Medulla oblongata (tissue), 1 donor: ENCODE data around the gene PTPRD.

ENCODE experiments used
- DNase-seq: peaks from one replicate; pipeline ENCODE4 v3.0.0-alpha.2; 2015; ENCODE audit errors: extremely low spot score

The PTPRD gene

DNA sequence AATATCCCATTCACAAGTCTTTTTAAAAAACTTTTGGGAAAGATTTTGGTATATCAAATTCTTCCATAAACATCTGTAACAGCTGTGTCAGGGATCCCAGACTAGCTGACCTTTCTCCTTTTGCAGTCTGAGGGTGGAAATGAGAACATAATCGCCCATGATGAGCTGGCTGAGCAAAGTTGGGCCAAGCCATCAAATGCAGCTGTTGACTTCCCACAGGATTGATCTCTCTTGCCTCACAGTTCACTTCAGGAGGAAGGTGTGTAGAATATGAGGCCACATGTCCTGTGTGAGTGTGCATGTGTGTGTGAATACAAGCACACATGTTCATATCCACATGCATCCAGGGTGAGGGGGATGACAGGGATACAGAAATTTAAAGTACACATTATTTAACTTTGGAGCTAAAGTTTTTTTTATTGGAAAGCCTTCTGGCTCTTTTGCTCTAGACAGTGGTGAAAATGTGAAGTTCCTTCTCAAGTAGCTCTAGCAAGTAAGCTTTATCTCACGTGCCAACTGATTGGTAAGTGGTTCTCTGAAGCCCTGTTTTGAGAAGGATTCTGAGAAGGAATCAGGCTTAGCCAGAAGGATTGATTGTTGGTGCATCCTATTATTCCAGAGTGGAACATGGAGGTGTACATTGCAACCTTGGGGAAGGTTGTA, 2344.5 kb downstream of the PTPRD start:
- DNase-seq = no peak

DNA sequence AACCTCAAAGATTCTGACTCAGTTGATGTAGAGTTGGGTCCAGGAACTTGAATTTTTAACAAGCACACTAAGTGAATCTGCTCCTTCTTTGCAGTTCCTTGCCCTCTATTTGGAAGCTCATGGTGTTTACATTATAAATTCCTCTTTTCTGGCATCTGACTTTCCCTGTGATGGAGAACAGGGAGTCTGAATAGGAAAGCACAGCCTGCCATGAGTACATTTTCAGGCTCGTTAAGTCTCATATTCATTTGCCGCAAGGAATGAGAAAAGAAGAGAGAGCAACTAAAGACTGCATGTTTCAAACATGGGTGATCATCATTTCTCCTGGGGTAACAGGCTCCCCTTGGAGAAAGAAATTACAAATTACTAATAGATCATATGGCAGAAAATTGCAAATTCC, 2345.2 kb downstream of the PTPRD start:
- no peak for DNase-seq

DNA sequence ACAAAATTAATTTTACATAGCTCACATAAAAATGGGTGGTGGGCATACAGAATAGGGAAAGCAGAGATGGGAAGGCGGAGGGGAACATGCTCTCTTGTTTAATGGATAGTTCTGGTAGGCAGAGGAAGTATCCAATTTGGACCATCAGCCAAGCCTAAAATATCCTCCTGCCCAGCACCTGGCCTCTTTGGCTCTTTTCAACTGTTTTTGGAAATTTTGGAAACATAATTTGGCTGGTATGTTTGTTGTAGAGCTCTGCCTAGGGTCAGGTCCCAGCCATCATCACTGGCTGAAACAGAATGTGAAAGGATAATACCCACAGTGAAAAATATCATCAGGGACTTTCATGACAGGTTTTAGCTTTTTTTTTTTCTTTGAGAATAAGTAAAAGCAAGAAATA, 2345.9 kb downstream of the PTPRD start:
- DNase-seq = no peak

DNA sequence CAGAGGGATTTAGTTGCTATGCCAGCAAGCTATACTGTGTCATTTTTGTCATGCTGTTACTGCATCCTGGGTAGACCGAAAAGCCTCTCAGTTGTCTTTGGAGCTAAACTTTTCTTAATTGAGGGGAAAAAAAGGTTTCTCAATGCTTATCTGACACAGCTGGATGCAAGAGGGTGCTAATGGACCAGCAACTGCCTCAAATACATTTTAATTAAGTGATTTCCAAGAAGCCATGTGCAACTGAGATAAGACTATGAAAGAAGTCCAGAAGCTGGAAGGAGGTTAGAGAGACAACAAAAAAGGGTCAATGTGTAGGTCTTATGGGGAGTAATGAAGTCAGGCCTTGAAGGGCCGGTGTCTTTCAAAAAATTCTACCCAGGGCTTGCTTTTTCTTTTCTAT, 2347.5 kb downstream of the PTPRD start:
- no peak for DNase-seq
